PFSK-1 (cell line): ENCODE data around the gene CACUL1.

Source experiments
- POLR2AphosphoS5 ChIP-seq: IDR thresholded peaks from 2 replicates; pipeline ENCODE4 v1.6.1; 2012; ENCODE audit warnings: low read depth, mild to moderate bottlenecking, control low read depth, low read length, moderate library complexity
- TAF1 ChIP-seq: IDR thresholded peaks from 2 replicates; pipeline ENCODE4 v1.6.1; 2012; ENCODE audit warnings: low read length, control low read depth, borderline replicate concordance; ENCODE audit not compliant: insufficient read depth

DNA sequence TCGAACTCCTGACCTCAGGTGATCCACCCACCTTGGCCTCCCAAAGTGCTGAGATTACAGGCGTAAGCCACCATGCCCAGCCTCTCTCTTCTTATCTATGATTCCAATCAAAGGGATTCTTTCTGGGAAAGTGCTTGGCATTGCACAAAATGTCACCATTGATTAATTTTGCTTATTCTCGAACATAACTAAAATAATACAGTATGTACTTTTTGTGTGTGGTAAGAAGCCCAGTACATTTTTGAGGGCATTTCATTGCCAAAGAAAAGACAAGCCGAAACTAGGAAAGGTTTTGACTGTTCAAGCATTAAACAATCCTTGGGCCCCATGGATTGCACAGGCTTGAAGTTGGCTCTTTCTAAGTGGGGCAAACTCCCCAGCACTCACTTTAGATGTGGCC, 18.3 kb upstream of the CACUL1 start:
- TF ChIP-seq TAF1 (no peak), POLR2AphosphoS5 (no peak)
